Ramos (cell line): ENCODE measurements around the gene OR1L6.

Experiments used
- in situ Hi-C: fragments of 300-500 bp; cut with MboI; formaldehyde crosslinking; loops from one replicate; pipeline ENCODE4 v1.14.3; 2022; ENCODE audit warnings: low sequenced_read_pairs; ENCODE audit not compliant: unreplicated experiment

Gene OR1L6, protein sequence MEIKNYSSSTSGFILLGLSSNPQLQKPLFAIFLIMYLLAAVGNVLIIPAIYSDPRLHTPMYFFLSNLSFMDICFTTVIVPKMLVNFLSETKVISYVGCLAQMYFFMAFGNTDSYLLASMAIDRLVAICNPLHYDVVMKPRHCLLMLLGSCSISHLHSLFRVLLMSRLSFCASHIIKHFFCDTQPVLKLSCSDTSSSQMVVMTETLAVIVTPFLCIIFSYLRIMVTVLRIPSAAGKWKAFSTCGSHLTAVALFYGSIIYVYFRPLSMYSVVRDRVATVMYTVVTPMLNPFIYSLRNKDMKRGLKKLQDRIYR

DNA sequence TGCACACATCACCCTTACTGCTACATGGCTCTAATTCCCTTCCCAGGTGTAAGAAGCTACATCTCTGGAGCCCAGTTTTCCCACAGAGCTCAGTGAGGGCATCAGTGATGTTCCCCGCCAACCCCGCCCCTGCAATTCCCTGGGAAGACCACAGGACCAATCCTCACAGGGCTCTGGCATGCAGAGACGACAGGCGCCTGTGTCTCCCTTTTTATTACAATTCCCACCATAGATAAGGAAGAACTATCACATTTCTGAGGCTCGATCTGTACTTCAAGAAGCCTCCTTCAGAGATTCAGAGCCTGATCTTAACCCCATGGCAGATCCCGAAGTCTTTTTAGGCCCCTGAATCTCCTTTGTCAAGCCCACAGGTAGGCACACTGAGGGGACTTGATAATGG, at the start of gene OR1L6:
OR1L6 (plus strand) TSS at position 301 of the 400 bp plus-strand sequence. CDS start 7,545 bp downstream, outside the sequence.
- in situ Hi-C loops = no loop called here

DNA sequence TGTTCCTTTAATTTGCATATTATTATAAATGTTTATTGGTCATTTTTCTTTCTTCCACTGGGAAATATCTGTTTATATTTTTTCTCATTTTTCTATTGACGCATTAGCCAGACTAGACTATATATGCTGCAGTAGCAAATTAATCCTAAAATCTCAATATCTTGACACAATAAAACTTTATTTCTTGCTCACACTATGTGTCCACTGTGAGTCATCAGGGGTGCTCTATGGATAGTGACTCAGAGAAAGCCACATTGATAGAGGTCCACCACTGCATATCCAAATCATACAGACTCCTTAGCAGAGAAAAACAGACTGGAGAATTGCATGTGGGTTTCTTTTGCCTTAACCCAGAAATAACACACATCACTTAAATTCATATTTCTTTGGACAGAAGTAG, 46.4 kb upstream of the OR1L6 start:
- in situ Hi-C loops = no loop called here

DNA sequence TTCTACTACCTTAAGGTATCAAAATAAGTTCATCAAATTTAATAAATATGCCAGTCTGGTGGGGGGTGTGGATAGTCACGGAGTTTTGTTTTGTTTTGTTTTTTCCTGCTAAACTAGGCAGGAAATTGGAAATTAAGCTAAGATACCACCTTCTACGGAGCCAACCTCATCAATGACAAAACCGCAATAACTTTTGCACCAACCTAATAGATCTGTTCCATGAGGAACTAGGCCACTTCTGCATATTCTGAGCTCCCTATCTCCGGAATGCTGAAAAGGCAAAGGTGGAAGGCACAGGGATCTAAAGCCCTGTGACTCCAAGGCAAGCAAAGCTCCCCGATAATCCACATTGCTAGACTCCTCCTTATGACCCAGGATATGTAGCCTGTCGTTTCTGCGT, 24.1 kb upstream of the OR1L6 start:
- in situ Hi-C loops = no loop called here

DNA sequence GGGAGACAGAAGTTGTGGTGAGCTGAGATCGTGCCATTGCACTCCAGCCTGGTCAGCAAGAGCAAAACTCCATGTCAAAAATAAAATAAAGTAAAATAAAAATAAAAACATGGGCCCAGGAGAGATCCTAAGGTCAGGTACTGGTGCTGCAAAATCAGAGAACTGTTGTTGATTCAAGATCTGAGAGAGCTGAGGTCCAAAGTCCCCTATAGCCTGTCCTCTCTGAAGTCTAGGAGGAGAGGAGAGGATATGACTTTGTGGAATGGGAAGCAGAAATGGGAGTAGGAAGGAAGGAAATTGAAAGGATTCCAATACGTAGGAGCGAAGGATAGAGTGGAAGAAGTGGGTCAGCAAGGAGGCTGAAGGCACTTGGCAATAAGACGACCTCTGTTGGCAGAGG, 22.9 kb upstream of the OR1L6 start:
- in situ Hi-C loops = no loop called here

- in situ Hi-C loops = no loop called here
These were observed 18.4 kb upstream of the OR1L6 start, which contains the start of gene OR1L4 for GRCh38 chr9:122723690-122724089. Gene OR1L4, plus strand, starts transcription at chr9:122723990. Its CDS starts 0 bp downstream, at chr9:122723990.

GRCh38 chr9:122754825-122755224, 12.7 kb downstream of the OR1L6 start:
- in situ Hi-C loops = no loop called here

DNA sequence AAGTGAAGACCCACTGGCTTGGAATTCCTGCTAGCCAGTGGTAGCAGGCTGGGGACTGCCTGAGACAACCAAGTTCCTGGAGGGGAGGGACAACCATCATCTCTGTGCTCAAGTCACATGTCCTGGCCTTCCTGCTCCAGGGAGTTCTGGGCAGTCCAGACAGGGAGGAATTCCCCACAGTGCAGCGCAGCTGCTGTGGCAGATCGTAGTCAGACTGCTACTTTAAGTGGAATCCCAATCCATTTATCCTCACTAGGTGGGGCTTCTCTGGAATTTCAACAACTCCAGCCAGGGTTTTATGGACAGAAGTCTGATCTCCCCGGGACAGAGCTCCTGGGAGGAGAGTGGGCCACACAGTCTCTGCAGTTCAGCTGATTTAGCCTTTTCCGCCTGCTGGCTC, 25.7 kb downstream of the OR1L6 start:
- in situ Hi-C loops = no loop called here

- in situ Hi-C loops = no loop called here
These were observed 34.9 kb downstream of the OR1L6 start for GRCh38 chr9:122777052-122777451.

- in situ Hi-C loops = no loop called here
These were observed 36.0 kb downstream of the OR1L6 start for GRCh38 chr9:122777935-122778627.

DNA sequence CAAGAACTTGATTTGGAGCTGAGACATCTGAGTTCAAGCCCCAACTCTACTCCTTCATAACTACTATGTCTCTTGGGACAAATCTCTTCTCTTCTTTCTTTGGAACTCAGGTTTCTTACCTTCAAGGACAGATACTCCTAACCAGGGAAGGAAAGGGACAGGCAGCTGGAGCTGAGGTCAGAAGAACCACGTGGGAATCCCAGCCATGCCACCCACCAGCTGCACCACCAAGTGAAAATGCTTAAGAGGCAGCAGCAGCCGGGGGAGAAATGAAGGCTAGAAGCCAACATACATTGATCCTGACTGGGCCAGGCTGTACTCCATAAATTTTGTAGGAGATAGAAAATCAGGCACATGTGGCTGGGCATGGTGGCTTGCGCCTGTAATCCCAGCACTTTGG, 37.1 kb downstream of the OR1L6 start:
- in situ Hi-C loops = no loop called here

DNA sequence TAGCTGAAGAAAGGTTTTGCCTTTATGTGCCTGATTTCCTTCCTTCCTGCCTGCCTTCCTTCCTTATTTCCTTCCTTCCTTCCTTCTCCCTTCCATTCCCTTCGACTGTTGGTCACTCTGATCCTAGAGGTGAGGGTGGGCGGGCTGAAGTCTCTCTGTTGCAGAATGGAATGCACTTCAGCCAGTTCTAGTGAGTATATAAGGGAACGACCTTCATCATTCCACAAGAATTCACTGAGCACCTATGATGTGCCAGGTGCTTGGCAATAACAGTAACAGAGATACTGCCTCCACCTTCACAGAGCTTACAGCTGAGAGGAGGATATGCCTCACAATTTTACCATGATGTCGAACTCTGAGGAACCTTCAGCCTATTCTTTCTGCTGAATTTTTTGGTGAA, 37.9 kb downstream of the OR1L6 start:
- in situ Hi-C loops = no loop called here

- in situ Hi-C loops = no loop called here
These were observed 39.6 kb downstream of the OR1L6 start for GRCh38 chr9:122781671-122782070.

DNA sequence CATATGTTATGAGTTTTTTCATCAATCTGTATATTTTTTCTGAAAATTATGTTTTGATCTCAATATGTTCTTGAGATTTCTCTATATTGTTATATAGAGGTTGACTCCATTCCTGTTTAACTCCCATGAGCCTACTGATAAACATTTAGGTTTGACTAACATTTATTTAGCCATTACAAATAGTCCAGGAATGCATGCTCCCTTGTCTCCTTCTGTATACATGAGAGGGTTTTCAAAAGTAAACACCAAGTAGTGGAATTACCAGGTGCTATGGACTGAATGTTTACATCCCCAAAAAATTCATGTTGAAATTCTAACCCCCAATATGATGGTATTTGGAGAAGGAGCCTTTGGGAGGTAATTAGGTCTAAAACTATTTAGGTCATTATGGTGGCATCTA, 43.2 kb downstream of the OR1L6 start:
- in situ Hi-C loops = no loop called here

- in situ Hi-C loops = no loop called here
These were observed 44.2 kb downstream of the OR1L6 start for GRCh38 chr9:122786338-122786737.

DNA sequence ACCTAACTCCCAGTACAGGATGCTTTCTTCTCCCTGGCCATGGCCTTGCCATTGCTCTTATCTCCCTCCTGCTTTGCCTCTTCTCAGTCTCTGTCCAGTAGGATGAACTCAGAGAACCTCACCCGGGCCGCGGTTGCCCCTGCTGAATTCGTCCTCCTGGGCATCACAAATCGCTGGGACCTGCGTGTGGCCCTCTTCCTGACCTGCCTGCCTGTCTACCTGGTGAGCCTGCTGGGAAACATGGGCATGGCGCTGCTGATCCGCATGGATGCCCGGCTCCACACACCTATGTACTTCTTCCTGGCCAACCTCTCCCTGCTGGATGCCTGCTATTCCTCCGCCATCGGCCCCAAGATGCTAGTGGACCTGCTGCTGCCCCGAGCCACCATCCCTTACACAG, 46.7 kb downstream of the OR1L6 start, which contains the start of gene OR5C1:
OR5C1 (plus strand) TSS at position 103 of the 400 bp plus-strand sequence; CDS start at position 103, 0 bp downstream.
- in situ Hi-C loops = no loop called here

- in situ Hi-C loops = no loop called here
These were observed 47.3 kb downstream of the OR1L6 start for GRCh38 chr9:122789256-122790046.

DNA sequence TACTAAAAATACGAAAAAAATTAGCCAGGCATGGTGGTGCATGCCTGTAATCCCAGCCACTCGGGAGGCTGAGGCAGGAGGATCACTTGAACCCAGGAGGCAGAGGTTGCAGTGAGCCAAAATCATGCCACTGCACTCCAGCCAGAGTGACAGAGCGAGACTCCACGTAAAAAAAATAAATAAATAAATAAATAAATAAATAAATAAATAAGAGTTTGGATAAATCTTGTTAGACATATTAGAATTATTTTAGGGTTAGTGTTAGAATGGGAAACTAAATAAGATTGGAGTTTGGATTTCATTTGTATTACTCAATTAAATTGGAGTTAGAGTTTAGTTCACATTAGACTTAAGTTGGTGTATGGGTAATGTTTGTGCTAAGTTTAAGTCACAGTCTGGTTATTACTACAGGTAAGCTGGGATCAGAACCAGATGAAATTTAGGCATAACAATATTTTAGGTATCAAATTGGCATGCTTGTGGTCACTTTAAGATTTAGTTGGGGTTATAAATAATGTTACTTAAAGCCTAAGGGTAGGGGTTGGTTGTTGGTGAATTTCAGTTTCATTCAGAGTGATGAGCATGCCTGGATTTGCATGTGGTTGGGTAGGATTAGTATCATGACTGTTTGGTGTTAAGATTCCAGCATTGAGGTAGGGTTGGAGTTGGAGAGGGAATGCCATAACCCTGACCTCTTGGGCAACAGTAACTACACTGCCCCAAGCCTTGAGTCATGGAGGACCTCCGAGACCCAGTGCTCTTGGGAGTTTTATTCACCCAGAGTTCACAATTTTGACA, 50.0 kb downstream of the OR1L6 start:
- in situ Hi-C loops = no loop called here

GRCh38 chr9:122797316-122798063, 55.4 kb downstream of the OR1L6 start:
- in situ Hi-C loops = no loop called here
